SK-N-MC (cell line): ENCODE data around the gene CEP55.
"Not testable (repeated sequence)": the region's sequence is repeated elsewhere in the genome, so short reads cannot be mapped to it uniquely, and the experiment has no call there.

Experiments used
- DNase-seq: peaks from one replicate; pipeline ENCODE4 v3.0.0-alpha.2; 2011; ENCODE audit warnings: low read depth, low spot score
- H3K27ac ChIP-seq: fragments of 200-600 bp; sonication (generic); 2 replicates; pipeline ENCODE4 v1.5.1; 2016; ENCODE audit warnings: mixed run types
- H3K36me3 ChIP-seq: fragments of 200-600 bp; sonication (generic); 2 replicates; pipeline ENCODE4 v1.6.1; 2017; ENCODE audit warnings: antibody characterized with exemption, low read length, mixed read lengths; ENCODE audit not compliant: insufficient read depth
- H3K4me3 ChIP-seq: fragments of 200-600 bp; sonication (generic); 2 replicates; pipeline ENCODE4 v1.5.1; 2016
- H3K9ac ChIP-seq: fragments of 200-600 bp; sonication (generic); 2 replicates; pipeline ENCODE4 v1.8.0; 2017; ENCODE audit warnings: mixed run types, mixed read lengths; ENCODE audit not compliant: insufficient read length
- H3K9me3 ChIP-seq: fragments of 200-600 bp; sonication (generic); 2 replicates; pipeline ENCODE4 v1.6.1; 2017; ENCODE audit warnings: low read depth, mild to moderate bottlenecking, antibody characterized with exemption, low read length, moderate library complexity, mixed read lengths
- EZH2 ChIP-seq: fragments of 200-600 bp; sonication (generic); IDR thresholded peaks from one replicate; pipeline ENCODE4 v1.6.1; 2017; ENCODE audit warnings: antibody characterized with exemption
- FOXP2 ChIP-seq: optimal IDR thresholded peaks from 2 replicates; pipeline ENCODE3; 2011; ENCODE audit warnings: mild to moderate bottlenecking, moderate library complexity; ENCODE audit not compliant: insufficient read depth; ENCODE audit errors: extremely low read length, control extremely low read depth
- POLR2AphosphoS5 ChIP-seq: IDR thresholded peaks from 2 replicates; pipeline ENCODE4 v1.6.1; 2012; ENCODE audit warnings: mild to moderate bottlenecking, low read depth, low read length, borderline replicate concordance

CEP55 gene

DNA sequence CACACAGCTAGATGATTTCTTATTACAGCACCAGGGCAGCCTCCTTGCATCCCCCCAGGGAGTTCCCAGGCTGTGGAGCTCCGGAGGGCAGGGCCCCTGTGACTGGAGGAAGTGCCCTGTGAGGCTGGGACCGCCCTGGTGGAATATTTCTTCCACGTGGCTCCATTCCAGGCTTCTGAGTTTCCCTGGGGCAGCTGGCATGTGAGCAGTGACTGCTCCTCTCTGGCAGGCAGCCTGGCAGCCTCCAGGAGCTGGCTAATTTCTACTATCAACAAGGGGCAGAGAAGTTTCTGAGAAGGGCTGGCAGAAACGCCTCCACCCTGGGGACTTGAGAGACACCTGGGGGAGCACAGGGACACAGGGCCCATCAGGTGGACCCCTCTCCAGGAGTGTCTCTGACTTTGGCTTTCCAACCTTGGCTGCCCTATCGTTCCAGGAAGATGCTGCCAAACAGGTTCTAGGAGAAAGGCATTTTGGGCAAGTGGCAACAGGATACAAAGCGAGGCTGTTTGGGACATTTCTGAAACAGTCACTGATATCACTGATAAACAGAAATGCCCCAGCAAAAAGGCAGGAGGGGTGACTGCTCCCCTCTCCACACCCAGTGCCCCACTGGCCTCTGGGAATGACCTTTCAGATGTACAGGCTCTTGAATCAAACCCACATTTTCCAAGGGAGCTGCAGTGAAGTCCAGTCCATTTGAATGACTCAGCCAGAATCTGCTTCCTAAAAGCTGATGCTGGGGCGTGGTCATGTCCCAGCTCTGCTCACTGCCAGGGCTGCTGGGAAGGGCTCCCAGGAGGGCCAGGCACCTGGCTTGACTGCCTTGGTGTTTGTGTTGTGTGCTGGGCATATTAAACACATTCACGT lies 30.4 kb upstream of the CEP55 start:
- TF ChIP-seq POLR2AphosphoS5 (no peak), FOXP2 (no peak), EZH2 (no peak)
- no peaks in the 10 kb centered on the region for H3K36me3 ChIP-seq
- no peaks in the 10 kb centered on the region for H3K9me3 ChIP-seq
- no peak for DNase-seq
- H3K4me3 ChIP-seq = no peak overlapping the region
- H3K27ac ChIP-seq = no peak overlapping the region
- no peak overlapping the region for H3K9ac ChIP-seq

DNA sequence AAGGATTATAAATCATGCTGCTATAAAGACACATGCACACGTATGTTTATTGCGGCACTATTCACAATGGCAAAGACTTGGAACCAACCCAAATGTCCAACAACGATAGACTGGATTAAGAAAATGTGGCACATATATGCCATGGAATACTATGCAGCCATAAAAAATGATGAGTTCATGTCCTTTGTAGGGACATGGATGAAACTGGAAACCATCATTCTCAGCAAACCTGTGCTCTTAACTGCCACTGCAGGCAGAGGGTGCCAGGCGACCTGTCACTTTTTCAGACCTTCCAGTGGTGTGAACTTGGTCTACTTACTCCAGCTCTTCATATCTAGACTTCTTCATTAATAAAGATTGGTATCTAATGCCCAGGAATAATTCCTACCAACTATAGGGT lies 28.8 kb upstream of the CEP55 start:
- not testable (repeated sequence) for H3K27ac ChIP-seq, H3K9ac ChIP-seq, DNase-seq, H3K4me3 ChIP-seq, H3K36me3 ChIP-seq, H3K9me3 ChIP-seq

DNA sequence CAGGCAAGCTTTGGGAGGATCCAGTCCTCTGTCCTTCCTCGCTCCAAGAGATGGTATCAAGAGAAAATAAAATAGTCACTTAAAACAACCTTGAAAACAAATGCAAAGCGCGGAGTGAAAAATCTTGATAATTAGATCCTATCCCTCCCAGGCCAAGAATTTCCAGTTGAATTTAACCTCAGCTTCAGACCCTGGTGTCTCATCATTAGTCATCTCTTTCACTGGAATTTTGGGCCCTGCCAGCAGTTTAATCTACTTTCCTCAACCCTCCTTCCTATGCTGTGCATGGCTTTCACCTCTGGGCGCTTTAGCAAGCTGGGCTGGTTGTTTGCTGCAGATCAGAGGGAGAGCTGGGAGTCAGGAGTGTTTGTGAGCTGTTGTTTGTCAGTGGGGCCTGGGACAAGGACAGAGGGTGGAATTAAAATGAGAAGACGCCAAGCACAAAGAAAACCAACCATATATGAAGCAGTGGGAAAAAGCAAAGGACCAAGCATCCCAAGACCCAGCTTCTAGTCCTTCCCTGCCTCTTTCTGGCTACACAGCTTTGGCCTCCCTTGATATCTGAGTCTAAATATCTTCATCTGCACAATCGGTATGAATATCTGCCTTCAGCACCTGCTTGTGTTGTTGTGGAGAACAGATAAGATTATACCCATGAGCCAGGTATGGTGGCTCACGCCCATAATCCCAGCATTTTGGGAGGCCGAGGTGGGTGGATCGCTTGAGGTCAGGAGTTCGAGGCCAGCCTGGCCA lies 27.8 kb upstream of the CEP55 start:
- no peak for DNase-seq
- Histone ChIP-seq H3K36me3 (no peaks in the 10 kb centered on the region), H3K9ac (no peak overlapping the region), H3K9me3 (no peaks in the 10 kb centered on the region), H3K27ac (no peak overlapping the region), H3K4me3 (no peak overlapping the region)
- TF ChIP-seq POLR2AphosphoS5 (no peak), FOXP2 (no peak), EZH2 (no peak)

DNA sequence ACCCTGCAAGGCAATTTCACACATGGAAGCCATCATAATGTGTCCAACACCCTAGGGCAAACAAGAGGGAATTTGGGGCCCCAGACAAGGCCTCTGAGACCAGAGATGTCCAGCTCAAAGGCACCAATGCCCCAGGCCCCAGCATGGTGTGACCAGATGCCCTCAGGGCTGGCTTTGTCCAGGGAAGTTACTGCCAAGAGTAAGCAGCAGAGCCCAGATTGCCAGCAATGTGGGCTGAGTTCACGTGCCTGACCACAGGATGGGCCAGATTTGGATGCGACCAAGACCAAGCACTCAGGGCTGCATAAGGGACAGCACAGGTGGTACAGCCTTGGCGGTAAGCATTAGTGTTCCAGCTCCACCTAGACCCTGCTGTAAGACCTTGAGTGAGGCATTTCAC lies 27.0 kb upstream of the CEP55 start:
- H3K27ac ChIP-seq = no peak overlapping the region
- no peak overlapping the region for H3K9ac ChIP-seq
- H3K36me3 ChIP-seq = no peaks in the 10 kb centered on the region

DNA sequence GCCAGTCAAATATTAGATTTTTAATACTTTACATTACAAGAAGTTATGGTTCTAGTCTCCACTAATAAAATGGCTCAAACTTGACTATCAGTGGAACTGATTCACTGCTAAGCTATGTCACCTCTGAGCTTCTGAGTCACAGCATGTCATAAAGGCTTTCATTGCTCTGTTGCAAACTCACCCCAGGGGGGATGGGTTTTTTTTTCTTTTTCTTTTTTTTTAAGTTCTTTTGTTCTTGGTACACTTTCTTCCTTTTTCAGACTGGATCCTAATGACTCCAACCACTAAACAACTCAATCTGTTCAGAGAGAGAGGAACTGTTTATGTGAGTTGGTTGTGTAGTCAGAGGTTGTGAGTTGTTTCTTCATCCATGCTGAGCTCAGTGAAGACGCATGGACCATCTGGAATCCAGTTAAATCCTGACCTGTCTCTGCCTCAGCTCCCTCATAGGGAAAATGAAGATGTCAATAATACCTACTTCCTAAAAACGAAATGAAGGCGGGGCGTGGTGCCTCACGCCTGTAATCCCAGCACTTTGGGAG lies 25.2 kb upstream of the CEP55 start:
- H3K27ac ChIP-seq = no peak overlapping the region

More for the DNA sequence above, 27.0 kb upstream of the CEP55 start:
- Histone ChIP-seq H3K9me3 (no peaks in the 10 kb centered on the region), H3K4me3 (no peak overlapping the region)
- DNase-seq = no peak
- no peak for TF ChIP-seq FOXP2
- TF ChIP-seq POLR2AphosphoS5 = no peak
- no peak for TF ChIP-seq EZH2

DNA sequence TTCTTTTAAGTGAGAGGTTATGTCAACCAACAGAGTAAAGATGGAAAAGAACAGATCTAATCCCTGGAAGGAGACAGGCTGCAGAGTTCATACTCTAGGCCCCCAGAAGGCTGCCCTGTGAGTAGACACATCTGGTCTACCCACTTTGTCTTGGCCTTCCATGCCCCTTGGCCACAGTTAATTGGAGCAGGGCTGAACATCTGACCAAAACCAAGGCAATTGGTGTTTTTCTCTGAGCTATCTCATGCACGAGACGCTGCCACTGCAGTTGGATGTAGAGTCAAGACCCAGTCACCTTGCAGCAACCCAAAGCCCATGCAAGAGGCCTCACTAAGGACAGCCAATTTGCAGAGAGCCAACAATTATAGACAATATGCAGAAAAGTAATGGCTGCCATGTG lies 23.3 kb upstream of the CEP55 start:
- TF ChIP-seq FOXP2 (no peak), POLR2AphosphoS5 (no peak), EZH2 (no peak)

More for the DNA sequence above, 25.2 kb upstream of the CEP55 start:
- Histone ChIP-seq H3K9ac (no peak overlapping the region), H3K36me3 (no peaks in the 10 kb centered on the region), H3K9me3 (no peaks in the 10 kb centered on the region), H3K4me3 (no peak overlapping the region)
- no peak for DNase-seq
- TF ChIP-seq FOXP2 (no peak), POLR2AphosphoS5 (no peak), EZH2 (no peak)

DNA sequence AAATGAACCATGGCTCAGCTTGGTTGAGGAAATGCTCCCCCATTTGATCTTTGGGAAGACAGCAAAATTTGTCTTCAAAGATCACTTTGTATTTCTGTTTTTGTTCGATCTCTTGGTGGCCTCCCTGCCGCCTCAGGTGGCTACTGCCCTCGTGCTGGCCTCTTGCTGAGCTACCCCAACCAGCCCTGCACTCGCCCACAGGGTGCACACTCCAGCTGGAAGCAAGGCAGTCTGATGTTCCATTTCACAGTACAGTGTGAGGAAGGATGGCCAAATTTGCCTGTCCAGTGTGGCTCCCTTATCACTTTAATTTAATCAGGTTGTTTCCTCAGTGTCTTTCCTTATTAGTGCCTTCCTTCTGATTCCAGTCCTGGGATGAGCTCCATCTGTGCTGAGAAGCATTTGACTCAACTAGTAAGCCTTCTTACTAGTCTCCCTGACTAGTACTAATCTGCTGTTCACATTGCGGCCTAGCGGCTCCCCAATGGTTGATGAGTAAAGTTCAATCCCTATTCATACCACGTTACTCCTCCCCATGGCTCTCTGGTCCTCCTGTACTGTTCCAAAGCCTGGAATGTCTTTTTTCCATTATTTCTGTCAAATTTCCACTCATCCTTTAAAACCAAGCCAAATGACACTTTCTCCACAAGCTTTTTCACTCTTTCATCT lies 22.5 kb upstream of the CEP55 start:
- Histone ChIP-seq H3K9ac (no peak overlapping the region), H3K4me3 (no peak overlapping the region), H3K36me3 (no peaks in the 10 kb centered on the region), H3K9me3 (no peaks in the 10 kb centered on the region), H3K27ac (no peak overlapping the region)
- DNase-seq = no peak
- TF ChIP-seq POLR2AphosphoS5 (no peak), FOXP2 (no peak), EZH2 (no peak)

More for the DNA sequence above, 23.3 kb upstream of the CEP55 start:
- no peak overlapping the region for H3K4me3 ChIP-seq
- H3K27ac ChIP-seq = no peak overlapping the region
- no peak overlapping the region for H3K9ac ChIP-seq
- H3K36me3 ChIP-seq = no peaks in the 10 kb centered on the region
- DNase-seq = no peak
- no peaks in the 10 kb centered on the region for H3K9me3 ChIP-seq

DNA sequence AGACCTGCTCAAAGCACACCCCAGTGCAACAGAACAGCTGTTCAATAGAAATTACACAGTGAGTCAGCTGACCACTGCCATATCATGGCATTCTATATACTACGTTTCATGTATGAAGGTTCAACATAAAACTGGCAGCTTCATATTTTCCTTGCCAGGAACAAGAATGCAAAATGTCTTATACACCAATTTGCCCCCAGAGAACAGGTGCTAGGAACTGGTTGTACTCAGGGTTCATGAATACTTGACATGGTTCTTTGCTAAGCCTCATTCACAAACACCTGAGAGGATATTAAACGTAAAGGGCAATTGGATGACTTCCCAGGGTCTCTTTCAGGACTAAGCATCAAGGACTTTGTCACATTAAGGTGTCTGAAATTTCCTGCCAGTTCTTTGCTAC lies 21.2 kb upstream of the CEP55 start:
- no peak overlapping the region for H3K9ac ChIP-seq
- no peak for TF ChIP-seq FOXP2
- TF ChIP-seq EZH2 = no peak
- TF ChIP-seq POLR2AphosphoS5 = no peak

More for the DNA sequence above, 21.2 kb upstream of the CEP55 start:
- Histone ChIP-seq H3K36me3 (no peaks in the 10 kb centered on the region), H3K27ac (no peak overlapping the region), H3K4me3 (no peak overlapping the region), H3K9me3 (no peaks in the 10 kb centered on the region)
- DNase-seq = no peak
